SU-DHL-6 (cell line): Measurements from ENCODE around the gene LOXHD1.

ENCODE experiments used
- H2AFZ ChIP-seq: fragments of 200-600 bp; sonication (generic); 2 replicates; pipeline ENCODE4 v1.6.1; 2014; ENCODE audit warnings: low read depth, mild to moderate bottlenecking, moderate library complexity, mixed read lengths, antibody characterized with exemption, low read length; ENCODE audit not compliant: severe bottlenecking
- H3F3A ChIP-seq: fragments of 200-600 bp; shearing (Covaris generic); 2 replicates; pipeline ENCODE4 v1.6.0; 2016; ENCODE audit warnings: antibody characterized with exemption, mild to moderate bottlenecking; ENCODE audit not compliant: insufficient read depth
- H3K27ac ChIP-seq: fragments of 200-600 bp; sonication (generic); 2 replicates; pipeline ENCODE4 v1.5.1; 2016; ENCODE audit warnings: low read depth, mild to moderate bottlenecking, low read length, moderate library complexity, mixed read lengths
- H3K27me3 ChIP-seq: fragments of 200-600 bp; sonication (generic), shearing (Covaris generic); 2 replicates; pipeline ENCODE4 v1.6.0; 2014; ENCODE audit warnings: mild to moderate bottlenecking, low read length
- H3K36me3 ChIP-seq: fragments of 200-600 bp; sonication (generic); 2 replicates; pipeline ENCODE4 v1.6.1; 2014; ENCODE audit warnings: mild to moderate bottlenecking, low read length, mixed read lengths
- H3K4me2 ChIP-seq: fragments of 300-600, 200-600 bp; shearing (Covaris generic), sonication (generic); 2 replicates; pipeline ENCODE4 v1.6.0; 2014; ENCODE audit warnings: low read length, low read depth, mild to moderate bottlenecking; ENCODE audit not compliant: poor library complexity, severe bottlenecking
- H3K4me3 ChIP-seq: fragments of 200-600 bp; sonication (generic); 2 replicates; pipeline ENCODE4 v1.5.1; 2014; ENCODE audit warnings: antibody characterized with exemption, low read length, mild to moderate bottlenecking, mixed read lengths; ENCODE audit not compliant: insufficient read depth, poor library complexity, severe bottlenecking
- H3K79me2 ChIP-seq: fragments of 200-600 bp; sonication (generic); 2 replicates; pipeline ENCODE4 v1.6.1; 2014; ENCODE audit warnings: mild to moderate bottlenecking, low read length, moderate library complexity; ENCODE audit not compliant: insufficient read depth
- H3K9ac ChIP-seq: fragments of 200-600 bp; sonication (generic); 2 replicates; pipeline ENCODE4 v1.7.0; 2014; ENCODE audit warnings: mild to moderate bottlenecking, low read length
- H3K9me2 ChIP-seq: fragments of 200-600 bp; sonication (generic); replicated peaks from 2 replicates; pipeline ENCODE4 v1.6.1; 2014; ENCODE audit warnings: low read length; ENCODE audit not compliant: insufficient read depth
- H3K9me3 ChIP-seq: fragments of 200-600 bp; sonication (generic); 2 replicates; pipeline ENCODE4 v1.6.1; 2014; ENCODE audit warnings: low read length, mixed read lengths; ENCODE audit not compliant: insufficient read depth
- H4K20me1 ChIP-seq: fragments of 200-600 bp; sonication (generic); 2 replicates; pipeline ENCODE4 v1.6.1; 2014; ENCODE audit warnings: low read depth, mild to moderate bottlenecking, antibody characterized with exemption, low read length, moderate library complexity, mixed read lengths
- CTCF ChIP-seq: fragments of 200-600 bp; sonication (generic); IDR thresholded peaks from one replicate; pipeline ENCODE4 v1.5.1; 2017; ENCODE audit warnings: antibody characterized with exemption, mild to moderate bottlenecking, low read length, moderate library complexity; ENCODE audit not compliant: insufficient read depth, poor library complexity, severe bottlenecking
- EZH2phosphoT487 ChIP-seq: fragments of 200-600 bp; sonication (generic), shearing (Covaris generic); conservative IDR thresholded peaks from 2 replicates; pipeline ENCODE4 v1.6.1; 2018; ENCODE audit warnings: mild to moderate bottlenecking, antibody characterized with exemption, low read length, moderate library complexity, mixed read lengths

Gene LOXHD1

GRCh38 chr18:46502444-46502843 is 154.6 kb downstream of the LOXHD1 start:
- H3K4me2 ChIP-seq: no peak overlapping the region

GRCh38 chr18:46497129-46497528 is 159.9 kb downstream of the LOXHD1 start:
- H2AFZ ChIP-seq: no peak overlapping the region
- H3K9me3 ChIP-seq: no peaks in the 10 kb centered on the region
- H3K9ac ChIP-seq: no peak overlapping the region
- TF ChIP-seq EZH2phosphoT487: no peak
- no peak for TF ChIP-seq CTCF
- H3K79me2 ChIP-seq: no peaks in the 10 kb centered on the region
- no peaks in the 10 kb centered on the region for H3K9me2 ChIP-seq
- H3K4me3 ChIP-seq: no peak overlapping the region
- no peak overlapping the region for H3K4me2 ChIP-seq
- H3K36me3 ChIP-seq: no peaks in the 10 kb centered on the region
- no peaks in the 10 kb centered on the region for H3F3A ChIP-seq
- no peaks in the 10 kb centered on the region for H4K20me1 ChIP-seq
- no peak overlapping the region for H3K27ac ChIP-seq
- no peaks in the 10 kb centered on the region for H3K27me3 ChIP-seq

More at GRCh38 chr18:46502444-46502843, 154.6 kb downstream of the LOXHD1 start:
- H3F3A ChIP-seq: no peaks in the 10 kb centered on the region
- no peak overlapping the region for H3K4me3 ChIP-seq
- H3K9me3 ChIP-seq: no peaks in the 10 kb centered on the region
- no peak overlapping the region for H3K9ac ChIP-seq
- H3K79me2 ChIP-seq: no peaks in the 10 kb centered on the region
- H4K20me1 ChIP-seq: no peaks in the 10 kb centered on the region
- H3K36me3 ChIP-seq: no peaks in the 10 kb centered on the region
- H3K27me3 ChIP-seq: no peaks in the 10 kb centered on the region
- no peaks in the 10 kb centered on the region for H3K9me2 ChIP-seq
- TF ChIP-seq CTCF: no peak
- TF ChIP-seq EZH2phosphoT487: no peak
- H2AFZ ChIP-seq: no peak overlapping the region
- no peak overlapping the region for H3K27ac ChIP-seq

GRCh38 chr18:46488471-46489213 is 168.4 kb downstream of the LOXHD1 start:
- Histone ChIP-seq H3K27me3 (no peaks in the 10 kb centered on the region), H3K79me2 (no peaks in the 10 kb centered on the region), H4K20me1 (no peaks in the 10 kb centered on the region), H2AFZ (no peak overlapping the region), H3K27ac (no peak overlapping the region), H3K4me2 (no peak overlapping the region), H3K36me3 (no peaks in the 10 kb centered on the region), H3K4me3 (no peak overlapping the region), H3K9me2 (no peaks in the 10 kb centered on the region), H3F3A (no peaks in the 10 kb centered on the region), H3K9me3 (no peaks in the 10 kb centered on the region), H3K9ac (no peak overlapping the region)
- TF ChIP-seq CTCF (no peak), EZH2phosphoT487 (no peak)
